ENCODE results near the gene KLC1. TPM values are rescaled to one million over a fixed set of nuclear protein-coding genes. Genes with fewer than 3 reads are reported as not detected.

Gene KLC1
- total and polyA plus RNA-seq, 2 of the 8 experiments (the other 6 are each of a cell fraction or from before 2014, with no cell fraction given), result 84.6 to 134 TPM

DNA sequence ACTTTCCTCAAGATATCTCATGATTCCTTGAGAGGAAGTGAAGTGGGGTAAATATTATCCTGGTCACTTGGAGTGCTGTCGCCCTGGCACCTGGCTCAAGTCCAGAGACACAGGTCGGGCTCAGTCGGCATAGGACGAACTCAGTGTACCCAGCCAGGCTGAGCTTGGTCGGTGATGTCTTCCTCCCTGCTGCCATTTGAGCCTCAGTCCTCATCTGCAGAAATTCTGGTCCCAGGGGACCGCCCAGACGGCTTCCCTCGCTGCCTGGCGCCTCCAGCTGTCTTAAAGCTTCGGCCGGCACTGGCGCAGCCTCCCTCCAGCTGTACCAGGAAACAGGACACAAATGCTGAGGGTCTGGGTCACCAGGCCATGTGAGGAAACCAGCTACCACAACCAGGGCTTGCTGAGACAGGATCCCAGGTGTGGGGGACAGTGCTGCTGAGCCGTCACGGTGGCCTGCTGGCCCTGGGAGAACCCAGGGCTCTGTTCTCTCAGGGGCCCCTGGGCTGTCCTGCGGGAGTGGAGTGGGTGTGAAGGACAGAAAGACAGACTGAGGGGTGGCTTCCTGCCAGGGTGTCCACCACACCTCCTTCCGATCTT lies 5.0 kb upstream of the KLC1 start (continued):
- TF ChIP-seq, protein P1, sequence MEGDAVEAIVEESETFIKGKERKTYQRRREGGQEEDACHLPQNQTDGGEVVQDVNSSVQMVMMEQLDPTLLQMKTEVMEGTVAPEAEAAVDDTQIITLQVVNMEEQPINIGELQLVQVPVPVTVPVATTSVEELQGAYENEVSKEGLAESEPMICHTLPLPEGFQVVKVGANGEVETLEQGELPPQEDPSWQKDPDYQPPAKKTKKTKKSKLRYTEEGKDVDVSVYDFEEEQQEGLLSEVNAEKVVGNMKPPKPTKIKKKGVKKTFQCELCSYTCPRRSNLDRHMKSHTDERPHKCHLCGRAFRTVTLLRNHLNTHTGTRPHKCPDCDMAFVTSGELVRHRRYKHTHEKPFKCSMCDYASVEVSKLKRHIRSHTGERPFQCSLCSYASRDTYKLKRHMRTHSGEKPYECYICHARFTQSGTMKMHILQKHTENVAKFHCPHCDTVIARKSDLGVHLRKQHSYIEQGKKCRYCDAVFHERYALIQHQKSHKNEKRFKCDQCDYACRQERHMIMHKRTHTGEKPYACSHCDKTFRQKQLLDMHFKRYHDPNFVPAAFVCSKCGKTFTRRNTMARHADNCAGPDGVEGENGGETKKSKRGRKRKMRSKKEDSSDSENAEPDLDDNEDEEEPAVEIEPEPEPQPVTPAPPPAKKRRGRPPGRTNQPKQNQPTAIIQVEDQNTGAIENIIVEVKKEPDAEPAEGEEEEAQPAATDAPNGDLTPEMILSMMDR (IDR thresholded peaks at IDR 0.05; ENCODE audit: control extremely low read depth in 1 of 3, insufficient read depth in 1 of 3, low read depth in 1 of 3, low read length in 3 of 3), result no peak
- TF ChIP-seq ASH2L (IDR thresholded peaks at IDR 0.05; ENCODE audit: low read length), result no peak
- TF ChIP-seq NRF1 (IDR thresholded peaks at IDR 0.05; ENCODE audit: low read depth, low read length), result no peak
- TF ChIP-seq, protein P2, sequence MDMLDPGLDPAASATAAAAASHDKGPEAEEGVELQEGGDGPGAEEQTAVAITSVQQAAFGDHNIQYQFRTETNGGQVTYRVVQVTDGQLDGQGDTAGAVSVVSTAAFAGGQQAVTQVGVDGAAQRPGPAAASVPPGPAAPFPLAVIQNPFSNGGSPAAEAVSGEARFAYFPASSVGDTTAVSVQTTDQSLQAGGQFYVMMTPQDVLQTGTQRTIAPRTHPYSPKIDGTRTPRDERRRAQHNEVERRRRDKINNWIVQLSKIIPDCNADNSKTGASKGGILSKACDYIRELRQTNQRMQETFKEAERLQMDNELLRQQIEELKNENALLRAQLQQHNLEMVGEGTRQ (IDR thresholded peaks at IDR 0.05; ENCODE audit: low read length), result no peak
- no peak for TF ChIP-seq ZNF274 (IDR thresholded peaks at IDR 0.05; ENCODE audit: borderline replicate concordance, extremely low read depth, low read length)
- no peak for TF ChIP-seq CBX5 (IDR thresholded peaks at IDR 0.05; ENCODE audit: low read depth, low read length)
- TF ChIP-seq SAP30 (IDR thresholded peaks at IDR 0.05; ENCODE audit: insufficient read depth, insufficient replicate concordance, low read length), result no peak
- TF ChIP-seq, protein P3, sequence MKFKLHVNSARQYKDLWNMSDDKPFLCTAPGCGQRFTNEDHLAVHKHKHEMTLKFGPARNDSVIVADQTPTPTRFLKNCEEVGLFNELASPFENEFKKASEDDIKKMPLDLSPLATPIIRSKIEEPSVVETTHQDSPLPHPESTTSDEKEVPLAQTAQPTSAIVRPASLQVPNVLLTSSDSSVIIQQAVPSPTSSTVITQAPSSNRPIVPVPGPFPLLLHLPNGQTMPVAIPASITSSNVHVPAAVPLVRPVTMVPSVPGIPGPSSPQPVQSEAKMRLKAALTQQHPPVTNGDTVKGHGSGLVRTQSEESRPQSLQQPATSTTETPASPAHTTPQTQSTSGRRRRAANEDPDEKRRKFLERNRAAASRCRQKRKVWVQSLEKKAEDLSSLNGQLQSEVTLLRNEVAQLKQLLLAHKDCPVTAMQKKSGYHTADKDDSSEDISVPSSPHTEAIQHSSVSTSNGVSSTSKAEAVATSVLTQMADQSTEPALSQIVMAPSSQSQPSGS (IDR thresholded peaks at IDR 0.05; ENCODE audit: low read length), result no peak
- TF ChIP-seq RFX5 (IDR thresholded peaks at IDR 0.05; ENCODE audit: borderline replicate concordance, low read depth, low read length), result no peak
